Body of pancreas (tissue), 4 donors: Measurements from ENCODE around the gene SERPINA6. TPM values are rescaled to one million over a fixed set of nuclear protein-coding genes. Genes with fewer than 3 reads are reported as not detected.

ENCODE experiments used
- ATAC-seq: fragments of 150-250 bp; one replicate; pipeline ENCODE4 v1.9.1; 2016
- DNase-seq, 4 donors: peaks; one replicate each; pipeline ENCODE4 v3.0.0-alpha.2; 2019
- H3K27ac ChIP-seq, 4 donors: fragments of 200-600 bp; sonication (generic); 1 replicate in 3 of 4; 2 replicates in 1 of 4; pipeline versions ENCODE4 v1.5.1 to v1.6.1; 2016 to 2019; ENCODE audit warnings: mild to moderate bottlenecking in 1 of 4, mixed read lengths in 1 of 4, moderate library complexity in 1 of 4
- H3K27me3 ChIP-seq, 2 donors: fragments of 200-600 bp; sonication (generic); one replicate each; pipeline ENCODE4 v1.6.0; 2016; ENCODE audit warnings: mild to moderate bottlenecking in 1 of 2
- H3K36me3 ChIP-seq, 2 donors: fragments of 200-600 bp; sonication (generic); replicated peaks in 1 of 2; 2 replicates each; pipeline ENCODE4 v1.5.1; 2016; ENCODE audit warnings: low read depth in 2 of 2; ENCODE audit not compliant: insufficient read depth in 1 of 2
- H3K4me1 ChIP-seq: fragments of 200-600 bp; sonication (generic); one replicate; pipeline ENCODE4 v1.6.0; 2016
- H3K4me3 ChIP-seq, 2 donors: fragments of 200-600 bp; sonication (generic); 1 replicate in 1 of 2; 2 replicates in 1 of 2; pipeline ENCODE4 v1.5.1; 2016 to 2019
- H3K9me3 ChIP-seq, 3 donors: fragments of 200-600 bp; sonication (generic); 1 replicate in 2 of 3; 2 replicates in 1 of 3; pipeline ENCODE4 v1.5.1; 2016
- CTCF ChIP-seq, 7 experiments: fragments of 450-650 bp in 4 of 7; fragments of 200-600 bp in 3 of 7; sonication (generic) in 3 of 7; IDR thresholded peaks; one replicate each; pipeline ENCODE4 v1.5.1; 2016 to 2019; ENCODE audit warnings: antibody characterized with exemption in 7 of 7
- POLR2A ChIP-seq, 3 donors: fragments of 450-650 bp; IDR thresholded peaks; one replicate each; pipeline ENCODE4 v1.6.1; 2016; ENCODE audit warnings: antibody characterized with exemption in 3 of 3, mild to moderate bottlenecking in 2 of 3
- WGBS, 2 donors: methylation state at CpG; one replicate each; pipeline ENCODE4 v1.1.5; 2017; 5-methylcytosine and 5-hydroxymethylcytosine counted together
- intact Hi-C: fragments of 100-400 bp; cut with DNase I; formaldehyde crosslinking; loops from one replicate; pipeline ENCODE4 v1.15.1; 2023
- total RNA-seq, 2 donors: library from RNA; depleted of rRNA; stranded (reverse); fragments of >200 nt; gene quantifications; one replicate each; pipeline ENCODE4 v1.1.0, GENCODE V29; 2016

SERPINA6 gene
- total RNA-seq, 2 donors from 2014 or later, result 6.5 to 10.9 TPM

- Histone ChIP-seq H3K36me3 (no peaks in the 10 kb centered on the region), H3K27ac (peak overlapping the region in 2 of 4 donors; percentile 16 to 34), H3K27me3 (no peaks in the 10 kb centered on the region), H3K4me3 (no peak overlapping the region), H3K9me3 (no peaks in the 10 kb centered on the region), H3K4me1 (no peaks in the 10 kb centered on the region)
- ATAC-seq, result peak; percentile 68
- TF ChIP-seq CTCF (IDR thresholded peaks at IDR 0.05), result no peak
- TF ChIP-seq POLR2A (IDR thresholded peaks at IDR 0.05), result peak in 2 of 3 donors; percentile 15 to 19
- WGBS, 2 donors, result 35 to 36% methylated on average over 4 of the region's 4 CpGs
- peak in 3 of 4 donors; percentile 24 to 48 (median 46) for DNase-seq
- intact Hi-C loops, result no loop called here
Observed at GRCh38 chr14:94317259-94317658, 5.9 kb downstream of the SERPINA6 start.

GRCh38 chr14:94316692-94317091 lies 6.4 kb downstream of the SERPINA6 start:
- Histone ChIP-seq H3K27ac (no peak overlapping the region), H3K4me3 (no peak overlapping the region), H3K9me3 (no peaks in the 10 kb centered on the region), H3K36me3 (no peaks in the 10 kb centered on the region), H3K27me3 (no peaks in the 10 kb centered on the region), H3K4me1 (no peaks in the 10 kb centered on the region)
- no peak for TF ChIP-seq POLR2A (IDR thresholded peaks at IDR 0.05)
- TF ChIP-seq CTCF (IDR thresholded peaks at IDR 0.05), result no peak
- ATAC-seq, result no peak
- DNase-seq, result no peak
- intact Hi-C loops, result no loop called here
- 81 to 85% methylated on average over 1 of the region's 1 CpG for WGBS, 2 donors

GRCh38 chr14:94314890-94315289 lies 8.2 kb downstream of the SERPINA6 start:
- DNase-seq, result no peak

DNA sequence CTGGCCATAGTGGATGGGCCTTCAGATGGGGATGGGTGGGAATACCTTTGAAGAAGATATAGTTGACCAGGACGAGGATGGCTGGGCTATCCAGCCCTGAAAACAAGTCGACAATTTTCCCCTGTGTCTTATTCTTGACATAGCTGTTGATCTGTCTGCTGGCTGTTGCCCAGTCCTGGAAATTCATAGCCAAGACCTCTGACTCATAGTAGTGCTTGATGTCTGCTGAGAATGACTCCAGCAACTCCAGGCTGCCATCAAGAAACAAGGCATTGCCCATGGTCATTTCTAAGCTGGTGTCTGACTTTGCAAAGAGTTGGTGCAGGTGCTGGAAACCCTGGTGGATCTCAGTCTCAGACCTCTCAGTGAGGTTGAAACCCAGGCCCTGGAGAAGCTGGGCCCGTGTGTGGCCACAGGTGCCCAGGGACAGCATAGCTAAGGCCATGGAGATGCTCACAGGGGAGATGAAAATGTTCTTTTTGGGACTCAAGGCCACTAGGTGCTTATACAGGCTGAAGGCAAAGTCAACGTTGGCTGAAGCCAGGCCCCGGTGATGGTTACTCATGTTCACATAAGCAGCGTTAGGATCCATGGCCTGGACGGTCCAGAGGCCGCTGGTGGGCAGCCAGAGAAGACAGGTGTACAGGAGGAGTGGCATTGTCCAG lies 9.0 kb downstream of the SERPINA6 start:
- H3K27me3 ChIP-seq, result no peaks in the 10 kb centered on the region

More at GRCh38 chr14:94314890-94315289, 8.2 kb downstream of the SERPINA6 start:
- intact Hi-C loops, result no loop called here
- H3K9me3 ChIP-seq, result no peaks in the 10 kb centered on the region
- no peaks in the 10 kb centered on the region for H3K27me3 ChIP-seq
- WGBS, 2 donors, result 72% methylated on average over 2 of the region's 2 CpGs
- H3K4me3 ChIP-seq, result no peak overlapping the region
- no peaks in the 10 kb centered on the region for H3K4me1 ChIP-seq
- H3K27ac ChIP-seq, result no peak overlapping the region
- no peak for ATAC-seq
- TF ChIP-seq CTCF (IDR thresholded peaks at IDR 0.05), result no peak
- TF ChIP-seq POLR2A (IDR thresholded peaks at IDR 0.05), result no peak
- no peaks in the 10 kb centered on the region for H3K36me3 ChIP-seq

More for the DNA sequence above, 9.0 kb downstream of the SERPINA6 start:
- ATAC-seq, result no peak
- 69 to 75% methylated on average over 8 of the region's 8 CpGs for WGBS, 2 donors
- Histone ChIP-seq H3K4me3 (no peak overlapping the region), H3K9me3 (no peaks in the 10 kb centered on the region), H3K4me1 (no peaks in the 10 kb centered on the region), H3K36me3 (no peaks in the 10 kb centered on the region), H3K27ac (no peak overlapping the region)
- intact Hi-C loops, result no loop called here
- DNase-seq, result no peak
- TF ChIP-seq POLR2A (IDR thresholded peaks at IDR 0.05), result no peak
- TF ChIP-seq CTCF (IDR thresholded peaks at IDR 0.05), result no peak
